Measurements from ENCODE around the gene AFMID. TPM values are rescaled to one million over a fixed set of nuclear protein-coding genes. Genes with fewer than 3 reads are reported as not detected.

Gene AFMID
- total and polyA plus RNA-seq, 2 donors (not counting 1 experiment from before 2014, with no cell fraction given) = 18.2 to 24.8 TPM

GRCh38 chr17:78151514-78152008 lies 35.6 kb upstream of the AFMID start:
- Histone ChIP-seq H2AFZ (ENCODE audit: insufficient read depth, low read depth, low read length, poor library complexity, severe bottlenecking) (no peak overlapping the region), H3K9me3 (ENCODE audit: control extremely low read depth in 1 of 3, control insufficient read depth in 2 of 3, insufficient read depth in 1 of 3, low read length in 2 of 3) (peaks cover 0 to 28% (median 7%) of the 10 kb centered on the region in 3 donors), H3K4me1 (ENCODE audit: control insufficient read depth in 2 of 2, insufficient read depth in 2 of 2, low read length in 2 of 2) (peaks cover 68 to 92% of the 10 kb centered on the region in 2 donors), H3K9ac (ENCODE audit: low read length) (no peak overlapping the region), H3K79me2 (ENCODE audit: control insufficient read depth, insufficient read depth, low read length) (peaks cover 10% of the 10 kb centered on the region), H3K4me3 (ENCODE audit: control extremely low read depth in 1 of 5, extremely low read depth in 1 of 5, insufficient read depth in 1 of 5, low read depth in 2 of 5, low read length in 4 of 5) (no peak overlapping the region), H3K4me2 (replicated peaks; ENCODE audit: low read depth, low read length, poor library complexity, severe bottlenecking) (peak overlapping the region; percentile 2), H3K27ac (ENCODE audit: low read length in 2 of 2) (no peak overlapping the region), H3K27me3 (replicated peaks in 1 of 4; ENCODE audit: control extremely low read depth in 1 of 4, control insufficient read depth in 3 of 4, insufficient read depth in 4 of 4, low read length in 3 of 4) (no peaks in the 10 kb centered on the region), H3K36me3 (replicated peaks in 1 of 2; ENCODE audit: control extremely low read depth in 1 of 2, control insufficient read depth in 1 of 2, extremely low read depth in 1 of 2, insufficient read depth in 2 of 2, low read length in 1 of 2) (no peaks in the 10 kb centered on the region), H4K20me1 (ENCODE audit: control insufficient read depth, insufficient read depth, low read length, poor library complexity, severe bottlenecking) (no peaks in the 10 kb centered on the region)
- no peak for TF ChIP-seq CTCF (IDR thresholded peaks at IDR 0.05)
- TF ChIP-seq EZH2 (IDR thresholded peaks at IDR 0.05; ENCODE audit: borderline replicate concordance, insufficient read depth, low read depth, low read length, poor library complexity, severe bottlenecking) = no peak
- ATAC-seq (ENCODE audit: low read depth) (no peak), DNase-seq (no peak)
- Mint-ChIP-seq H3K4me1 (peaks cover 68% of the 10 kb centered on the region), H3K9me3 (ENCODE audit: insufficient read depth) (peaks cover 2% of the 10 kb centered on the region), H3K27ac (peak overlapping the region; percentile 46), H3K27me3 (no peaks in the 10 kb centered on the region), H3K4me3 (no peak overlapping the region)
- intact Hi-C loops (cut with micrococcal nuclease) = no loop called here
- CTCF ChIA-PET = interaction anchor here (2.1 to 2.9 kb wide), 2 partner anchors 14 to 24 kb away, joined by 10 to 15 read pairs; no protein-coding TSS in a partner anchor
- POLR2A ChIA-PET = interaction anchor here (0.6 to 2.5 kb wide), 5 partner anchors 11 to 25 kb away, joined by 3 to 15 read pairs (median 10); partner anchors contain the start of genes SYNGR2 and TMC8
- WGBS (ENCODE audit: insufficient coverage) = 94% methylated on average over 3 of the region's 7 CpGs
